Uterus (tissue), 2 donors: ENCODE measurements around the gene CPLX1.

Experiments used
- CTCF ChIP-seq, 4 experiments: fragments of 200-600 bp in 2 of 4; fragments of 450-650 bp in 2 of 4; sonication (generic) in 2 of 4; IDR thresholded peaks; one replicate each; pipeline ENCODE4 v1.5.1; 2016 to 2019; ENCODE audit warnings: antibody characterized with exemption in 4 of 4, mild to moderate bottlenecking in 2 of 4, moderate library complexity in 1 of 4
- POLR2A ChIP-seq, 2 donors: fragments of 450-650 bp; IDR thresholded peaks; one replicate each; pipeline ENCODE4 v1.6.1; 2016; ENCODE audit warnings: antibody characterized with exemption in 2 of 2, mild to moderate bottlenecking in 1 of 2, moderate library complexity in 1 of 2

GRCh38 chr4:740011-740410, 85.9 kb downstream of the CPLX1 start:
- TF ChIP-seq CTCF (IDR thresholded peaks at IDR 0.05) (no peak), POLR2A (IDR thresholded peaks at IDR 0.05) (no peak)
